Cardiac atrium fibroblast (primary cell): ENCODE data around the gene FAM89B. TPM values are rescaled to one million over a fixed set of nuclear protein-coding genes. Genes with fewer than 3 reads are reported as not detected.

Source experiments
- total RNA-seq: library from RNA; depleted of rRNA; stranded (reverse); fragments of >200 nt; gene quantifications from 2 replicates; pipeline ENCODE4 v1.2.3, GENCODE V29; 2015

The FAM89B gene
- total RNA-seq: 19.0 and 23.7 TPM in 2 replicates

GRCh38 chr11:65572356-65573051 is at the start of gene FAM89B:
Gene FAM89B (plus strand): TSS chr11:65572538. CDS start chr11:65572670, 132 bp downstream.

GRCh38 chr11:65524741-65525545 is 47.4 kb upstream of the FAM89B start, which contains the start of gene SCYL1:
Gene SCYL1 (plus strand): TSS chr11:65525083. CDS start chr11:65525154, 71 bp downstream.

GRCh38 chr11:65558002-65558929 is 14.1 kb upstream of the FAM89B start, which contains the start of gene LTBP3:
Gene LTBP3 (minus strand): TSS chr11:65558359. CDS start chr11:65557959, 400 bp downstream.

GRCh38 chr11:65569973-65570918 is 2.1 kb upstream of the FAM89B start, which contains the start of gene ZNRD2:
Gene ZNRD2 (plus strand): TSS chr11:65570477. CDS start chr11:65570492, 15 bp downstream.

GRCh38 chr11:65575568-65576231 is 3.4 kb downstream of the FAM89B start, which contains the start of gene EHBP1L1:
Gene EHBP1L1 (plus strand): TSS chr11:65576053. CDS start chr11:65576303, 250 bp downstream.

GRCh38 chr11:65595543-65596281 is 23.4 kb downstream of the FAM89B start, which contains the start of gene KCNK7:
Gene KCNK7 (minus strand): TSS chr11:65595800. CDS start chr11:65595772, 28 bp downstream.

GRCh38 chr11:65615229-65615949 is 43.1 kb downstream of the FAM89B start, which contains the start of gene PCNX3:
Gene PCNX3 (plus strand): TSS chr11:65615776. CDS start chr11:65616312, 536 bp downstream.

Other genes with a start within 250 kb of the FAM89B start
- gene DPF2, start 238.7 kb upstream of the FAM89B start, total RNA-seq: 34.7 and 38.4 TPM in 2 replicates
- gene TIGD3, start 217.8 kb upstream of the FAM89B start, total RNA-seq: 0.49 TPM in 1 of 2 replicates, not detected in the other
- gene SLC25A45, start 189.9 kb upstream of the FAM89B start, total RNA-seq: 2.0 and 8.1 TPM in 2 replicates
- gene FRMD8, start 185.9 kb upstream of the FAM89B start, total RNA-seq: 43.7 and 43.9 TPM in 2 replicates
- gene NEAT1, start 149.7 kb upstream of the FAM89B start, total RNA-seq: 39.0 and 52.0 TPM in 2 replicates
- gene MALAT1, start 73.5 kb upstream of the FAM89B start, total RNA-seq: 1,858 and 1,913 TPM in 2 replicates
- 103 and 141 TPM in 2 replicates for gene SCYL1, start 47.5 kb upstream of the FAM89B start, total RNA-seq
- gene LTBP3, start 14.2 kb upstream of the FAM89B start, total RNA-seq: 70.6 and 101 TPM in 2 replicates
- 20.9 and 53.0 TPM in 2 replicates for gene ZNRD2, start 2.1 kb upstream of the FAM89B start, total RNA-seq
- 38.6 and 80.3 TPM in 2 replicates for gene EHBP1L1, start 3.5 kb downstream of the FAM89B start, total RNA-seq
- not detected in 2 replicates for gene KCNK7, start 23.3 kb downstream of the FAM89B start, total RNA-seq
- 38.1 and 39.9 TPM in 2 replicates for gene MAP3K11, start 41.7 kb downstream of the FAM89B start, total RNA-seq
- 27.1 and 30.1 TPM in 2 replicates for gene PCNX3, start 43.2 kb downstream of the FAM89B start, total RNA-seq
- 8.3 and 10.7 TPM in 2 replicates for gene SIPA1, start 65.6 kb downstream of the FAM89B start, total RNA-seq
- gene RELA, start 90.4 kb downstream of the FAM89B start, total RNA-seq: 50.2 and 56.4 TPM in 2 replicates
- gene KAT5, start 139.7 kb downstream of the FAM89B start, total RNA-seq: 23.8 and 33.6 TPM in 2 replicates
- 55.7 and 59.4 TPM in 2 replicates for gene RNASEH2C, start 148.3 kb downstream of the FAM89B start, total RNA-seq
- 11.2 and 14.4 TPM in 2 replicates for gene AP5B1, start 208.4 kb downstream of the FAM89B start, total RNA-seq
- gene OVOL1, start 214.5 kb downstream of the FAM89B start, total RNA-seq: not detected in 2 replicates